Esophagus muscularis mucosa (tissue), 4 donors: Measurements from ENCODE around the gene SLC2A10.

ENCODE experiments used
- CTCF ChIP-seq, 3 experiments: fragments of 200-600 bp in 2 of 3; fragments of 450-650 bp in 1 of 3; sonication (generic) in 2 of 3; IDR thresholded peaks; one replicate each; pipeline ENCODE4 v1.5.1; 2017 to 2019; ENCODE audit warnings: antibody characterized with exemption in 3 of 3, mild to moderate bottlenecking in 2 of 3, moderate library complexity in 1 of 3
- EP300 ChIP-seq: sonication (generic); formaldehyde crosslinking; IDR thresholded peaks from one replicate; pipeline ENCODE4 v1.6.1; 2017; ENCODE audit warnings: antibody characterized with exemption
- POLR2A ChIP-seq: fragments of 450-650 bp; IDR thresholded peaks from one replicate; pipeline ENCODE4 v1.6.1; 2017; ENCODE audit warnings: antibody characterized with exemption, moderate library complexity, mild to moderate bottlenecking, low read depth
- POLR2AphosphoS5 ChIP-seq, 2 donors: sonication (generic); formaldehyde crosslinking; IDR thresholded peaks; one replicate each; pipeline ENCODE4 v1.6.1; 2017; ENCODE audit warnings: antibody characterized with exemption in 2 of 2

GRCh38 chr20:46735436-46735835 is 26.0 kb downstream of the SLC2A10 start:
- TF ChIP-seq POLR2AphosphoS5 (IDR thresholded peaks at IDR 0.05) (no peak), CTCF (IDR thresholded peaks at IDR 0.05) (no peak), EP300 (no peak), POLR2A (no peak)
